Tibial nerve (tissue), 4 donors: ENCODE measurements around the gene PROSER2. TPM values are rescaled to one million over a fixed set of nuclear protein-coding genes. Genes with fewer than 3 reads are reported as not detected.

Source experiments
- DNase-seq, 2 donors: peaks; one replicate each; pipeline ENCODE4 v3.0.0-alpha.2; 2019; ENCODE audit warnings: low spot score in 2 of 2
- H3K27ac ChIP-seq, 4 donors: fragments of 200-600 bp; sonication (generic) in 3 of 4; one replicate each; pipeline ENCODE4 v1.5.1; 2017 to 2019; ENCODE audit warnings: mild to moderate bottlenecking in 1 of 4
- H3K27me3 ChIP-seq, 2 donors: fragments of 200-600 bp; sonication (generic) in 1 of 2; one replicate each; pipeline versions ENCODE4 v1.5.1 to v1.6.0; 2017 to 2019
- H3K36me3 ChIP-seq, 3 donors: fragments of 200-600 bp; sonication (generic); one replicate each; pipeline ENCODE4 v1.5.1; 2018 to 2019
- H3K4me1 ChIP-seq, 4 donors: fragments of 200-600 bp; sonication (generic) in 3 of 4; one replicate each; pipeline ENCODE4 v1.5.1; 2017 to 2019
- H3K4me3 ChIP-seq, 4 donors: fragments of 200-600 bp; sonication (generic) in 3 of 4; one replicate each; pipeline ENCODE4 v1.5.1; 2017 to 2019; ENCODE audit warnings: mild to moderate bottlenecking in 1 of 4, moderate library complexity in 1 of 4
- H3K9me3 ChIP-seq, 4 donors: fragments of 200-600 bp; sonication (generic) in 3 of 4; one replicate each; pipeline ENCODE4 v1.5.1; 2017 to 2019
- EP300 ChIP-seq, 2 donors: sonication (generic); formaldehyde crosslinking; IDR thresholded peaks; one replicate each; pipeline ENCODE4 v1.6.1; 2017; ENCODE audit warnings: antibody characterized with exemption in 2 of 2, mild to moderate bottlenecking in 1 of 2
- POLR2A ChIP-seq, 2 donors: fragments of 450-650 bp; IDR thresholded peaks; one replicate each; pipeline ENCODE4 v1.6.1; 2017; ENCODE audit warnings: antibody characterized with exemption in 2 of 2, mild to moderate bottlenecking in 2 of 2, moderate library complexity in 2 of 2
- WGBS, 2 donors: methylation state at CpG; one replicate each; pipeline ENCODE4 v1.1.5; 2018; 5-methylcytosine and 5-hydroxymethylcytosine counted together
- total RNA-seq, 4 donors: library from RNA; depleted of rRNA; stranded (reverse); fragments of >200 nt; gene quantifications; one replicate each; pipeline ENCODE4 v1.1.0, GENCODE V29; 2016
- TF ChIP-seq, protein P1 (sequence below), 5 experiments: fragments of 200-600 bp in 3 of 5; fragments of 450-650 bp in 2 of 5; sonication (generic) in 3 of 5; IDR thresholded peaks; one replicate each; pipeline ENCODE4 v1.5.1; 2016 to 2019; ENCODE audit warnings: antibody characterized with exemption in 5 of 5, mild to moderate bottlenecking in 3 of 5, moderate library complexity in 2 of 5

PROSER2 gene
- total RNA-seq, 4 donors from 2014 or later = 71.1 to 98.4 (median 75.6) TPM

DNA sequence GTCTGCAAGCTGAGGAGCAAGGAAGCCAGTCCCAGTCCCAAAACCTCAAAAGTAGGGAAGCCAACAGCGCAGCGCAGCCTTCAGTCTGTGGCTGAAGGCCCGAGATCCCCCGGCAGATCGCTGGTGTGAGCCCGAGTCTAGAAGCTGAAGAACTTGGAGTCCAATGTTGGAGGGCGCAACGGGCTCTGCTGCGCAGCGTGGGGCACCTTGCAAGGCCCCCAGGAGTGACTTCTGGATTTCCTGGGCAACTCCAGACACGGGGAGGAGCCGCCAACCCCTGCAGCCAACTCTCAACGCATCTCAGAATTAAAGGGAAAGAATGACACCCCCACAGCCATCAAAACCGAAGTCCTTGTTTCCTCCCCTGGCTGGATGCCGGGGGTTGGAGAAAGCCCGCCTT, 18.8 kb upstream of the PROSER2 start:
- DNase-seq = no peak
- no peaks in the 10 kb centered on the region for H3K36me3 ChIP-seq
- H3K27me3 ChIP-seq = no peaks in the 10 kb centered on the region
- H3K27ac ChIP-seq = no peak overlapping the region
- H3K4me1 ChIP-seq = no peaks in the 10 kb centered on the region
- 88 to 92% methylated on average over 15 to 16 of the region's 16 CpGs for WGBS, 2 donors
- H3K9me3 ChIP-seq = no peaks in the 10 kb centered on the region
- H3K4me3 ChIP-seq = no peak overlapping the region
- TF ChIP-seq, protein P1, sequence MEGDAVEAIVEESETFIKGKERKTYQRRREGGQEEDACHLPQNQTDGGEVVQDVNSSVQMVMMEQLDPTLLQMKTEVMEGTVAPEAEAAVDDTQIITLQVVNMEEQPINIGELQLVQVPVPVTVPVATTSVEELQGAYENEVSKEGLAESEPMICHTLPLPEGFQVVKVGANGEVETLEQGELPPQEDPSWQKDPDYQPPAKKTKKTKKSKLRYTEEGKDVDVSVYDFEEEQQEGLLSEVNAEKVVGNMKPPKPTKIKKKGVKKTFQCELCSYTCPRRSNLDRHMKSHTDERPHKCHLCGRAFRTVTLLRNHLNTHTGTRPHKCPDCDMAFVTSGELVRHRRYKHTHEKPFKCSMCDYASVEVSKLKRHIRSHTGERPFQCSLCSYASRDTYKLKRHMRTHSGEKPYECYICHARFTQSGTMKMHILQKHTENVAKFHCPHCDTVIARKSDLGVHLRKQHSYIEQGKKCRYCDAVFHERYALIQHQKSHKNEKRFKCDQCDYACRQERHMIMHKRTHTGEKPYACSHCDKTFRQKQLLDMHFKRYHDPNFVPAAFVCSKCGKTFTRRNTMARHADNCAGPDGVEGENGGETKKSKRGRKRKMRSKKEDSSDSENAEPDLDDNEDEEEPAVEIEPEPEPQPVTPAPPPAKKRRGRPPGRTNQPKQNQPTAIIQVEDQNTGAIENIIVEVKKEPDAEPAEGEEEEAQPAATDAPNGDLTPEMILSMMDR (IDR thresholded peaks at IDR 0.05) = no peak
- TF ChIP-seq POLR2A (IDR thresholded peaks at IDR 0.05) (no peak), EP300 (IDR thresholded peaks at IDR 0.05) (no peak)

DNA sequence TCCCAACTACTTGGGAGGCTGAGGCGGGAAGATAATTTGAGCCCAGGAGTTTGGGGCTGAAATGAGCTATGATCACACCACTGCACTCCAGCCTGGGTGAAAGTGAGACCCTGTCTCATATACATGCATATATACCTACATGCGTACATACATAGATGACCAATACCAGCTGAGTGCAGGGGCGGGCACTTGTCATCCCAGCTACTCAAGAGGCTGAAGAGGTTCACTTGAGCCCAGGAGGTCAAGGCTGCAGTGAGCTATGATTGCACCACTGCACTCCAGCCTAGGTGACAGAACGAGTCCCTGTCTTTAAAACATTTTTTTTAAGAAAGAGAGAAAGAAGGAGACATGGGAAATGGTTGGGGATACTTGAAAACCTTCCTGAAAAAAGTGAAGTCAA, 17.4 kb upstream of the PROSER2 start:
- no peaks in the 10 kb centered on the region for H3K36me3 ChIP-seq
- no peaks in the 10 kb centered on the region for H3K27me3 ChIP-seq
- no peak overlapping the region for H3K4me3 ChIP-seq
- no peaks in the 10 kb centered on the region for H3K9me3 ChIP-seq
- H3K27ac ChIP-seq = no peak overlapping the region
- no peaks in the 10 kb centered on the region for H3K4me1 ChIP-seq
- TF ChIP-seq, protein P1 (IDR thresholded peaks at IDR 0.05) = no peak
- no peak for TF ChIP-seq EP300 (IDR thresholded peaks at IDR 0.05)
- TF ChIP-seq POLR2A (IDR thresholded peaks at IDR 0.05) = no peak
- 89 to 93% methylated on average over 4 of the region's 4 CpGs for WGBS, 2 donors
- no peak for DNase-seq

DNA sequence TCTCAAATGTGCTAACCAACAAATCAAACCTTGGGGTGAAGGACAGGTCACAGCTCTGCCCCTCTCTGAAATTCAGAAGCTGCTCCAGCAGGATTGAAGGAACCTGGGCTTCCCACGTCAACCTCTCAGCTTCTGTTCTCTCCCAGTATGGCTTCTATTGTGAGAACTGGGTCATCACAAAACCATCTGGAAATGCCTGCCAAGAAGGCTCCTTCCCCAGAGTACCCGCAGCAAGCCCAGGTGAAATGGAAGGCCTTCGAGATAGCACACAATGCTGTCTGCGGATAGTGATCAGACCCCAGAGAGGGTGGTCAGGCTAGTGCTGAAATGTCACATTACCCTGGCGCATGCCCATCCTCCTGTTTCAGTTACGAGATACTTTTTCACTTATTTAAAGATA, 16.4 kb upstream of the PROSER2 start:
- TF ChIP-seq, protein P1 (IDR thresholded peaks at IDR 0.05) = no peak
- TF ChIP-seq EP300 (IDR thresholded peaks at IDR 0.05) (no peak), POLR2A (IDR thresholded peaks at IDR 0.05) (no peak)
- no peak for DNase-seq
- WGBS, 2 donors = 71 to 80% methylated on average over 6 of the region's 6 CpGs

DNA sequence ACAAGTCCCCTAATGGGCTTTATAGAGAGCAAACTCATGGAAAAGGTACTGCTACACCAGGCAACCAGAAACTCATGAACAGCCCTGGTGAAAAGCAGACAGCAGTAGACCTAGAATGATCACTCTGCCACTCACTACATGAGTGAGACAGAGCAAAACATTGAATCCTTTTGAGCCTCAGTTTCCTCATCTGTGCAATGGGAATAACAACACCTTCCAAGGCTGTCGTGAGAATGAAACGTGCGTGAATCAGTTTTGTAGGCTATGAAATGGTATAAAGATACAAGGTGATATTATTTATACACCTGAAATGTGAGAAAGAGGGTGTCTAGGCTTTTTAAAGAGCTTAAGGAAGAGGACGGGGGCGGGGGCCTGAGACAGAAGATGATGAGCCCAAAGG, 14.3 kb upstream of the PROSER2 start:
- Histone ChIP-seq H3K36me3 (no peaks in the 10 kb centered on the region), H3K4me3 (no peak overlapping the region), H3K4me1 (no peaks in the 10 kb centered on the region), H3K27me3 (no peaks in the 10 kb centered on the region), H3K9me3 (no peaks in the 10 kb centered on the region), H3K27ac (no peak overlapping the region)
- no peak for TF ChIP-seq EP300 (IDR thresholded peaks at IDR 0.05)
- WGBS, 2 donors = 97% methylated on average over 5 of the region's 5 CpGs
- no peak for DNase-seq

More for the DNA sequence above, 16.4 kb upstream of the PROSER2 start:
- Histone ChIP-seq H3K36me3 (no peaks in the 10 kb centered on the region), H3K4me3 (no peak overlapping the region), H3K4me1 (no peaks in the 10 kb centered on the region), H3K27me3 (no peaks in the 10 kb centered on the region), H3K27ac (no peak overlapping the region), H3K9me3 (no peaks in the 10 kb centered on the region)

DNA sequence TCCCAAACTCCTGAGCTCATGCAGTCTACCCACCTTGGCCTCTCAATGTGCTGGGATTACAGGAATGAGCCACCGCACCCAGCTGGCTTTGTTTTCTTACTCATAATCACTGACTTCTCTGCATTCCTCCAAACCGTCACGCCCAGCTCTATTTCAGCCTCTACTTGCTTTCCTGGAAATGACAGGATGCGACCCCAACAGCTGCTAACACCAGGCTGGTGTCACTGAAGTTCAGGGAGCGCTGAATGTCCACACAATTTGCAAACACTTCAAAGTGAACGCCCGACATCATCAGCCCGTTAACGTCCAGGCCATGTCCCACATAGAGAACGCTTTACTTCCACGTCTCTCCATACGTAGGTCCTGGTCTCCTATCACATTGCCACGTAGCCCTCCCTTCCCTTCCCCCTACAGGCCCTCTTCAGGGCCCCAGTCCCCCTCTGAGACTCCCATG, 12.8 kb upstream of the PROSER2 start:
- TF ChIP-seq, protein P1 (IDR thresholded peaks at IDR 0.05) = no peak
- TF ChIP-seq POLR2A (IDR thresholded peaks at IDR 0.05) (no peak), EP300 (IDR thresholded peaks at IDR 0.05) (no peak)
- Histone ChIP-seq H3K9me3 (no peaks in the 10 kb centered on the region), H3K27ac (no peak overlapping the region), H3K4me3 (no peak overlapping the region), H3K36me3 (no peaks in the 10 kb centered on the region), H3K27me3 (no peaks in the 10 kb centered on the region), H3K4me1 (no peaks in the 10 kb centered on the region)
- WGBS, 2 donors = 56 to 62% methylated on average over 13 of the region's 13 CpGs
- DNase-seq = no peak

DNA sequence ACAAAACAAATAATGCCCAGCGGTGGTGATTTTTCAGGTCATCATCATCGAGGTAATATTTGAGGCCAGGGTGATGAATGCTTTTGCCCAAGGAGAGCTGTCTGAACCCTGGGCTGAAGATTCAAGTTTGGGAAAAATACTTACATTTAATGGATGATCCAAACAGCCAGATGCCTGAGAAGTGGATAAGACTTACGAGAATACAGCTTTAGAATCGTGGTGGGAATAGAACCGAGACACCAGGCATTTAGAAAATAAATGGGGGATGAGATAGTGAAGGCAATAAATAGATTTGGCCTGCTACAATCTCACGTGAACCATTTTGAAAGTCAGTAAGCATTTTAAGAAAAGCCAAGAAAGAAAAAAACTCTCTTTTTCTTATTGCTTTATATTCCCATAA, 12.2 kb upstream of the PROSER2 start:
- Histone ChIP-seq H3K36me3 (no peaks in the 10 kb centered on the region), H3K27ac (no peak overlapping the region), H3K4me1 (no peaks in the 10 kb centered on the region), H3K4me3 (no peak overlapping the region), H3K27me3 (no peaks in the 10 kb centered on the region), H3K9me3 (no peaks in the 10 kb centered on the region)
- no peak for TF ChIP-seq POLR2A (IDR thresholded peaks at IDR 0.05)
- TF ChIP-seq, protein P1 (IDR thresholded peaks at IDR 0.05) = no peak
- 81 to 84% methylated on average over 6 of the region's 6 CpGs for WGBS, 2 donors
- no peak for DNase-seq
